Measurements from ENCODE around the gene MTARC1. TPM values are rescaled to one million over a fixed set of nuclear protein-coding genes. Genes with fewer than 3 reads are reported as not detected.

The MTARC1 gene
- total RNA-seq, 1 donor from 2014 or later = 1.8 TPM

- Mint-ChIP-seq H3K27me3 (ENCODE audit: unreplicated experiment) (peaks cover 6% of the 10 kb centered on the region), H3K36me3 (ENCODE audit: unreplicated experiment) (peaks cover 2% of the 10 kb centered on the region), H3K9me3 (ENCODE audit: unreplicated experiment) (no peaks in the 10 kb centered on the region), H3K4me1 (ENCODE audit: unreplicated experiment) (peaks cover 23% of the 10 kb centered on the region), H3K27ac (ENCODE audit: unreplicated experiment) (no peak overlapping the region), H3K4me3 (ENCODE audit: unreplicated experiment) (no peak overlapping the region)
- TF ChIP-seq, protein P1, sequence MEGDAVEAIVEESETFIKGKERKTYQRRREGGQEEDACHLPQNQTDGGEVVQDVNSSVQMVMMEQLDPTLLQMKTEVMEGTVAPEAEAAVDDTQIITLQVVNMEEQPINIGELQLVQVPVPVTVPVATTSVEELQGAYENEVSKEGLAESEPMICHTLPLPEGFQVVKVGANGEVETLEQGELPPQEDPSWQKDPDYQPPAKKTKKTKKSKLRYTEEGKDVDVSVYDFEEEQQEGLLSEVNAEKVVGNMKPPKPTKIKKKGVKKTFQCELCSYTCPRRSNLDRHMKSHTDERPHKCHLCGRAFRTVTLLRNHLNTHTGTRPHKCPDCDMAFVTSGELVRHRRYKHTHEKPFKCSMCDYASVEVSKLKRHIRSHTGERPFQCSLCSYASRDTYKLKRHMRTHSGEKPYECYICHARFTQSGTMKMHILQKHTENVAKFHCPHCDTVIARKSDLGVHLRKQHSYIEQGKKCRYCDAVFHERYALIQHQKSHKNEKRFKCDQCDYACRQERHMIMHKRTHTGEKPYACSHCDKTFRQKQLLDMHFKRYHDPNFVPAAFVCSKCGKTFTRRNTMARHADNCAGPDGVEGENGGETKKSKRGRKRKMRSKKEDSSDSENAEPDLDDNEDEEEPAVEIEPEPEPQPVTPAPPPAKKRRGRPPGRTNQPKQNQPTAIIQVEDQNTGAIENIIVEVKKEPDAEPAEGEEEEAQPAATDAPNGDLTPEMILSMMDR (IDR thresholded peaks at IDR 0.05) = no peak
- no peak for DNase-seq (ENCODE audit: extremely low spot score, unreplicated experiment)
Observed at GRCh38 chr1:220810963-220811362, 24.2 kb downstream of the MTARC1 start.

DNA sequence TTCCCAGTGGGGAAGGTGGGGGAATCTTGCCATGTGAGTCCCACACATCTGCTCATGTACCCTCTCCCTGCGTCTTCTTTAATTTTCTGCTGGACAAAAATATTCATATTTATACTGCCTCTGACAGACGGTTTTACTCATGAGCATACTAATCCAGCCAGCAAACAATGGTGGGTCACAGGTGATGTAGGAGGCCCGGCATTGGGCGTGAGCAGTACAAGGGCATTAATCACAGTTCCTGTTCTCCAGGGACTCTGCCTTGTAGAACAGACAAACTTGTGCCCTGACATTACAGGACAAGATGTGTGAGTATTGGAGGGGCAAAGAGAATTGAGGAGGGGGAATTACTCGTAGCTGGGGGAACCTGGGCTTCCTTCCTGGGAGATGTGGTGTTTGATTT lies 25.0 kb downstream of the MTARC1 start:
- Mint-ChIP-seq H3K36me3 (ENCODE audit: unreplicated experiment) (peaks cover 2% of the 10 kb centered on the region), H3K4me1 (ENCODE audit: unreplicated experiment) (peaks cover 23% of the 10 kb centered on the region), H3K27me3 (ENCODE audit: unreplicated experiment) (peaks cover 6% of the 10 kb centered on the region), H3K27ac (ENCODE audit: unreplicated experiment) (no peak overlapping the region), H3K9me3 (ENCODE audit: unreplicated experiment) (no peaks in the 10 kb centered on the region), H3K4me3 (ENCODE audit: unreplicated experiment) (no peak overlapping the region)
- TF ChIP-seq, protein P1 (IDR thresholded peaks at IDR 0.05) = no peak
- no peak for DNase-seq (ENCODE audit: extremely low spot score, unreplicated experiment)

DNA sequence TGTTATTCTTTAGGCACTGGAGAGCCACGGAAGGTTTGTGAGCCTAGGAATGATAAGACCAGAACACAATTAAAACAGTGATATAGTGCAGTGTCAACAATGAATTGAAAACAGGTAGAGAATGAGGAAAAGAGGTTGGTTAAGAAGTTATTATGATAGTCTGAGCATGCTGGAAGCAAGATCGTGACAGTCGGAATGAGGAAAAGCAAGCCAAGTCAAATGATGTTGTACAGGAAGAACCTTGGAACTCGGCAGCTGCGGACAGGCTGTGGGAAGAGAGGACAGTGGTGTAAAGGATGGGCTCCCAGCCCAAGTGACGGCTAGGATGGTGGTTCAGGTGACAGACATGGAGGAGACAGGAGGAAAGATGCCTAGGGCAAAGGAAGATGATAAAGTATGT lies 25.6 kb downstream of the MTARC1 start:
- H3K9me3 Mint-ChIP-seq (ENCODE audit: unreplicated experiment) = no peaks in the 10 kb centered on the region
- TF ChIP-seq, protein P1 (IDR thresholded peaks at IDR 0.05) = no peak
- H3K36me3 Mint-ChIP-seq (ENCODE audit: unreplicated experiment) = peaks cover 2% of the 10 kb centered on the region
- H3K4me3 Mint-ChIP-seq (ENCODE audit: unreplicated experiment) = no peak overlapping the region
- no peak overlapping the region for H3K27ac Mint-ChIP-seq (ENCODE audit: unreplicated experiment)
- peaks cover 6% of the 10 kb centered on the region for H3K27me3 Mint-ChIP-seq (ENCODE audit: unreplicated experiment)
- H3K4me1 Mint-ChIP-seq (ENCODE audit: unreplicated experiment) = peaks cover 23% of the 10 kb centered on the region
- no peak for DNase-seq (ENCODE audit: extremely low spot score, unreplicated experiment)

DNA sequence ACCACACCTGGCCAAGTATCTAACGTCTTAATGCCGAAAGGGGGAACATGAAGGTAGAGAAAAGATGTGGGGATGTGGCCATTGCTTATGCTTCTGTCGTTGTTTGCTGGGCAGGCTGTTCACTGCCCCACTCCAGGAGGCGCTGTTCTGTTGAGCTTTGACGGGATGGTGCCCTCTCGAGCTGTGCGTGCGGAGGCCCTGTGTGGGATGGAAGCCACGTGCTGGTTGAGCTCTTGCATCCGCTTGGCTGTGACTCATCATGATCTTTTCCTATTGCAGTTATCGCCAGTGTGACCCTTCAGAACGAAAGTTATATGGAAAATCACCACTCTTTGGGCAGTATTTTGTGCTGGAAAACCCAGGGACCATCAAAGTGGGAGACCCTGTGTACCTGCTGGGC lies 26.3 kb downstream of the MTARC1 start:
- peaks cover 6% of the 10 kb centered on the region for H3K27me3 Mint-ChIP-seq (ENCODE audit: unreplicated experiment)

DNA sequence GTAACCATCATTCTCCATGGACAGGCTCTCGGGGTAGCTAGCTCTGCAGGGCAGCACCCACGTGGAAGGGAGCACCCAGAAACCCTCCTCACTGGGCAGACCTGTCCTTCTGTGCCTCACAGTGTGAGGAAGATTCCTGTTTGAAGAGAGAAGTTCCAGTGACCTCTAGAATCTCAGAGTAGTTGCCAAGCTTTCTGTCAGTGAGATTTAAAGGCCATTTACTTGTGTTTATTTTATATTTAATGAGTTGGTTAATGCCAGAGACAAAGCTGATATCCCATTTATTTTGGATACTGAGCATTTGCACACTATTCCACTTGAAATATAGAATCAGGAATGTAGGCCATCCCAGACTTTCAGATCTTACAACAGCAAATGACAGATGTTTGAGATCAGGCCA lies 28.7 kb downstream of the MTARC1 start:
- no peaks in the 10 kb centered on the region for H3K9me3 Mint-ChIP-seq (ENCODE audit: unreplicated experiment)
- TF ChIP-seq, protein P1 (IDR thresholded peaks at IDR 0.05) = no peak
- H3K36me3 Mint-ChIP-seq (ENCODE audit: unreplicated experiment) = peaks cover 2% of the 10 kb centered on the region
- H3K4me3 Mint-ChIP-seq (ENCODE audit: unreplicated experiment) = no peak overlapping the region
- H3K27ac Mint-ChIP-seq (ENCODE audit: unreplicated experiment) = no peak overlapping the region
- peaks cover 6% of the 10 kb centered on the region for H3K4me1 Mint-ChIP-seq (ENCODE audit: unreplicated experiment)
- DNase-seq (ENCODE audit: extremely low spot score, unreplicated experiment) = no peak
- H3K27me3 Mint-ChIP-seq (ENCODE audit: unreplicated experiment) = peaks cover 6% of the 10 kb centered on the region

More for the DNA sequence above, 26.3 kb downstream of the MTARC1 start:
- TF ChIP-seq, protein P1 (IDR thresholded peaks at IDR 0.05) = no peak
- Mint-ChIP-seq H3K4me1 (ENCODE audit: unreplicated experiment) (peaks cover 19% of the 10 kb centered on the region), H3K4me3 (ENCODE audit: unreplicated experiment) (no peak overlapping the region), H3K27ac (ENCODE audit: unreplicated experiment) (no peak overlapping the region), H3K9me3 (ENCODE audit: unreplicated experiment) (no peaks in the 10 kb centered on the region), H3K36me3 (ENCODE audit: unreplicated experiment) (peaks cover 2% of the 10 kb centered on the region)
- no peak for DNase-seq (ENCODE audit: extremely low spot score, unreplicated experiment)
